Common myeloid progenitor, CD34-positive (primary cell): ENCODE data around the gene ADARB2.

Experiments used
- CTCF ChIA-PET: fragments of 350-600 bp; sonication (Branson Sonifier 250); formaldehyde crosslinking; loops from one replicate; lab custom pipeline; 2021; ENCODE audit warnings: antibody characterized with exemption; lab: Charles Lee
- POLR2A ChIA-PET: fragments of 350-600 bp; sonication (Branson Sonifier 250); formaldehyde crosslinking; loops from one replicate; lab custom pipeline; 2021; ENCODE audit warnings: antibody characterized with exemption; lab: Charles Lee
- DNase-seq, 3 donors: peaks; one replicate each; pipeline versions ENCODE4 v3.0.0 to v3.0.0-alpha.2; 2013
- H3K27ac ChIP-seq, 2 experiments: 1 replicate in 1 of 2; 2 replicates in 1 of 2; pipeline ENCODE4 v1.7.0; 2013; ENCODE audit warnings: inconsistent platforms in 2 of 2, low read length in 2 of 2, mild to moderate bottlenecking in 2 of 2, low read depth in 1 of 2, moderate library complexity in 1 of 2; ENCODE audit not compliant: severe bottlenecking in 2 of 2, insufficient read depth in 1 of 2, poor library complexity in 1 of 2
- H3K27me3 ChIP-seq, 5 experiments: replicated peaks in 2 of 5; 1 replicate in 3 of 5; 2 replicates in 2 of 5; pipeline versions ENCODE4 v1.6.1 to v1.7.0; 2013; ENCODE audit warnings: low read length in 4 of 5, mild to moderate bottlenecking in 2 of 5, moderate library complexity in 2 of 5, inconsistent platforms in 1 of 5; ENCODE audit not compliant: insufficient read depth in 5 of 5, control insufficient read depth in 4 of 5
- H3K36me3 ChIP-seq, 4 experiments: 1 replicate in 2 of 4; 2 replicates in 2 of 4; pipeline versions ENCODE4 v1.6.1 to v1.7.0; 2013; ENCODE audit warnings: low read length in 3 of 4, control low read depth in 1 of 4, mild to moderate bottlenecking in 1 of 4; ENCODE audit not compliant: control insufficient read depth in 4 of 4, insufficient read depth in 4 of 4
- H3K4me1 ChIP-seq, 4 experiments: 1 replicate in 3 of 4; 2 replicates in 1 of 4; pipeline versions ENCODE4 v1.6.1 to v1.7.1; 2013; ENCODE audit warnings: low read length in 3 of 4, mild to moderate bottlenecking in 3 of 4, control low read depth in 1 of 4, inconsistent platforms in 1 of 4, moderate library complexity in 1 of 4; ENCODE audit not compliant: control insufficient read depth in 4 of 4, insufficient read depth in 4 of 4; ENCODE audit errors: control extremely low read depth in 1 of 4
- H3K4me3 ChIP-seq, 7 experiments: 1 replicate in 4 of 7; 2 replicates in 3 of 7; pipeline versions ENCODE4 v1.5.1 to v1.7.0; 2013; ENCODE audit warnings: mild to moderate bottlenecking in 7 of 7, low read length in 6 of 7, moderate library complexity in 6 of 7, inconsistent platforms in 2 of 7, low read depth in 2 of 7, control low read depth in 1 of 7; ENCODE audit not compliant: insufficient read depth in 4 of 7, control insufficient read depth in 1 of 7; ENCODE audit errors: extremely low read depth in 1 of 7
- H3K9me3 ChIP-seq, 5 experiments: 1 replicate in 4 of 5; 2 replicates in 1 of 5; pipeline versions ENCODE4 v1.6.1 to v1.7.1; 2013; ENCODE audit warnings: low read length in 4 of 5, mild to moderate bottlenecking in 2 of 5, inconsistent platforms in 1 of 5, low read depth in 1 of 5, moderate library complexity in 1 of 5; ENCODE audit not compliant: control insufficient read depth in 4 of 5, insufficient read depth in 2 of 5; ENCODE audit errors: control extremely low read depth in 1 of 5
- WGBS: methylation state at CpG from one replicate; pipeline ENCODE4 v1.1.5; 2013; ENCODE audit not compliant: insufficient coverage; 5-methylcytosine and 5-hydroxymethylcytosine counted together

The ADARB2 gene

GRCh38 chr10:1284076-1284475, 453.2 kb downstream of the ADARB2 start:
- H3K27ac ChIP-seq: no peak overlapping the region
- H3K4me1 ChIP-seq: no peaks in the 10 kb centered on the region
- POLR2A ChIA-PET: no interaction called here
- no peak overlapping the region for H3K4me3 ChIP-seq
- no peaks in the 10 kb centered on the region for H3K36me3 ChIP-seq
- H3K9me3 ChIP-seq: no peaks in the 10 kb centered on the region
- H3K27me3 ChIP-seq: peaks cover 0 to 19% (median 8%) of the 10 kb centered on the region in 5 experiments
- DNase-seq: no peak
- WGBS: 93% methylated on average over 7 of the region's 8 CpGs
- CTCF ChIA-PET: interaction anchor here (1.3 to 2.4 kb wide), 2 partner anchors 12 to 28 kb away, joined by 3 to 6 read pairs; no protein-coding TSS in a partner anchor

- H3K4me3 ChIP-seq: no peak overlapping the region
- no peaks in the 10 kb centered on the region for H3K9me3 ChIP-seq
- ChIA-PET CTCF (no interaction called here), POLR2A (interaction anchor here (0.6 kb wide), 1 partner anchor 208 kb away, joined by 3 read pairs; no protein-coding TSS in a partner anchor)
- 95% methylated on average over 7 of the region's 9 CpGs for WGBS
- no peak for DNase-seq
- no peaks in the 10 kb centered on the region for H3K36me3 ChIP-seq
- no peaks in the 10 kb centered on the region for H3K4me1 ChIP-seq
- no peak overlapping the region for H3K27ac ChIP-seq
- H3K27me3 ChIP-seq: peaks cover 0 to 12% (median 8%) of the 10 kb centered on the region in 5 experiments
Observed at GRCh38 chr10:1281405-1281782, 455.9 kb downstream of the ADARB2 start.

- no peaks in the 10 kb centered on the region for H3K36me3 ChIP-seq
- no peaks in the 10 kb centered on the region for H3K4me1 ChIP-seq
- 83% methylated on average over 7 of the region's 19 CpGs for WGBS
- no peaks in the 10 kb centered on the region for H3K9me3 ChIP-seq
- DNase-seq: peak in 2 of 3 donors; percentile 35 to 60
- POLR2A ChIA-PET: interaction anchor here (0.6 kb wide), 1 partner anchor 208 kb away, joined by 3 read pairs; no protein-coding TSS in a partner anchor
- CTCF ChIA-PET: no interaction called here
- no peak overlapping the region for H3K27ac ChIP-seq
- no peak overlapping the region for H3K4me3 ChIP-seq
- H3K27me3 ChIP-seq: peaks cover 0 to 12% (median 8%) of the 10 kb centered on the region in 5 experiments
Observed at GRCh38 chr10:1280466-1281404, 456.6 kb downstream of the ADARB2 start.

GRCh38 chr10:1278306-1278705, 459.0 kb downstream of the ADARB2 start:
- DNase-seq: no peak
- WGBS: 100% methylated on average over 2 of the region's 3 CpGs
- ChIA-PET POLR2A (no interaction called here), CTCF (no interaction called here)
- H3K36me3 ChIP-seq: no peaks in the 10 kb centered on the region
- H3K4me3 ChIP-seq: no peak overlapping the region
- no peak overlapping the region for H3K27ac ChIP-seq
- H3K27me3 ChIP-seq: peaks cover 0 to 6% (median 4%) of the 10 kb centered on the region in 5 experiments
- no peaks in the 10 kb centered on the region for H3K9me3 ChIP-seq
- H3K4me1 ChIP-seq: no peaks in the 10 kb centered on the region

GRCh38 chr10:1274701-1275544, 462.4 kb downstream of the ADARB2 start:
- WGBS: 95% methylated on average over 14 of the region's 17 CpGs
- no peak for DNase-seq
- CTCF ChIA-PET: no interaction called here

GRCh38 chr10:1274111-1274661, 463.1 kb downstream of the ADARB2 start:
- H3K27ac ChIP-seq: no peak overlapping the region
- peaks cover 0 to 13% (median 3%) of the 10 kb centered on the region in 4 experiments for H3K4me1 ChIP-seq
- WGBS: 97% methylated on average over 12 of the region's 13 CpGs
- H3K36me3 ChIP-seq: no peaks in the 10 kb centered on the region
- no peaks in the 10 kb centered on the region for H3K9me3 ChIP-seq
- DNase-seq: no peak
- H3K27me3 ChIP-seq: no peaks in the 10 kb centered on the region
- ChIA-PET CTCF (no interaction called here), POLR2A (no interaction called here)
- no peak overlapping the region for H3K4me3 ChIP-seq

More at GRCh38 chr10:1274701-1275544, 462.4 kb downstream of the ADARB2 start:
- H3K36me3 ChIP-seq: no peaks in the 10 kb centered on the region
- peaks cover 0 to 13% (median 3%) of the 10 kb centered on the region in 4 experiments for H3K4me1 ChIP-seq
- POLR2A ChIA-PET: no interaction called here
- H3K27me3 ChIP-seq: peaks cover 0 to 2% (median 0%) of the 10 kb centered on the region in 5 experiments
- no peaks in the 10 kb centered on the region for H3K9me3 ChIP-seq
- no peak overlapping the region for H3K27ac ChIP-seq
- H3K4me3 ChIP-seq: no peak overlapping the region
